GM12874 (cell line): ENCODE results near the gene CPNE9.

Experiments
- TF ChIP-seq, protein P1 (sequence below): IDR thresholded peaks from 2 replicates; pipeline ENCODE4 v1.5.1; 2011; ENCODE audit warnings: low read depth, mild to moderate bottlenecking, control low read depth, low read length, moderate library complexity; ENCODE audit not compliant: insufficient read depth

CPNE9 gene

DNA sequence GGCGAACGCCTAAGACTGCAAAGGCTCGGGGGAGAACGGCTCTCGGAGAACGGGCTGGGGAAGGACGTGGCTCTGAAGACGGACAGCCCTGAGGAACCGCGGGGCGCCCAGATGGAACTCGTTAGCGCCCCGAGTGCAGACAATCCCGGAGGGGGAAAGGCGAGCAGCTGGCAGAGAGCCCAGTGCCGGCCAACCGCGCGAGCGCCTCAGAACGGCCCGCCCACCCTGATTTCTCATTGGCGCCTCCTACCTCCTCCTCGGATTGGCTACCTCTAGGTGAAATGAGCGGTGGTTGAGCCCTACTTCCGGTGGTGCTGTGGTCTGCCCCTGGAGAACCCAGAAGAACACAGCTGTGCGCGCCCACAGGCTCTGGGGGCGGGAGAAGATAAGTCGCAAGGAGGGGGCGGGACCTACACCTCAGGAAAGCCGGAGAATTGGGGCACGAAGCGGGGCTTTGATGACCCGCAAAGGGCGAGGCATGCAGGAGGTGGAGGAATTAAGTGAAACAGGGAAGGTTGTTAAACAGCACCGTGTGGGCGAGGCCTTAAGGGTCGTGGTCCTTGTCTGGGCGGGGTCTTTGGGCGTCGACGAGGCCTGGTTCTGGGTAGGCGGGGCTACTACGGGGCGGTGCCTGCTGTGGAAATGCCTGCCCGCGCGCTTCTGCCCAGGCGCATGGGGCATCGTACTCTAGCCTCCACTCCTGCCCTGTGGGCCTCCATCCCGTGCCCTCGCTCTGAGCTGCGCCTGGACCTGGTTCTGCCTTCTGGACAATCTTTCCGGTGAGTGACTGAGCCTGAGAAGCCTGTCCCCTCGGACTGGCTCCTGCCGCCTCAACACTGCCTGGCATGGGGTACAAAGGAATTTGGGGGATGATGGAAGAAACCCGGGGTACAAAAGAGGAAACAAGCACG lies 46.3 kb downstream of the CPNE9 start, which contains the start of gene OGG1:
OGG1 (plus strand) TSS at position 308 of the 911 bp plus-strand sequence; CDS start at position 643, 335 bp downstream.
- TF ChIP-seq, protein P1, sequence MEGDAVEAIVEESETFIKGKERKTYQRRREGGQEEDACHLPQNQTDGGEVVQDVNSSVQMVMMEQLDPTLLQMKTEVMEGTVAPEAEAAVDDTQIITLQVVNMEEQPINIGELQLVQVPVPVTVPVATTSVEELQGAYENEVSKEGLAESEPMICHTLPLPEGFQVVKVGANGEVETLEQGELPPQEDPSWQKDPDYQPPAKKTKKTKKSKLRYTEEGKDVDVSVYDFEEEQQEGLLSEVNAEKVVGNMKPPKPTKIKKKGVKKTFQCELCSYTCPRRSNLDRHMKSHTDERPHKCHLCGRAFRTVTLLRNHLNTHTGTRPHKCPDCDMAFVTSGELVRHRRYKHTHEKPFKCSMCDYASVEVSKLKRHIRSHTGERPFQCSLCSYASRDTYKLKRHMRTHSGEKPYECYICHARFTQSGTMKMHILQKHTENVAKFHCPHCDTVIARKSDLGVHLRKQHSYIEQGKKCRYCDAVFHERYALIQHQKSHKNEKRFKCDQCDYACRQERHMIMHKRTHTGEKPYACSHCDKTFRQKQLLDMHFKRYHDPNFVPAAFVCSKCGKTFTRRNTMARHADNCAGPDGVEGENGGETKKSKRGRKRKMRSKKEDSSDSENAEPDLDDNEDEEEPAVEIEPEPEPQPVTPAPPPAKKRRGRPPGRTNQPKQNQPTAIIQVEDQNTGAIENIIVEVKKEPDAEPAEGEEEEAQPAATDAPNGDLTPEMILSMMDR: no peak

DNA sequence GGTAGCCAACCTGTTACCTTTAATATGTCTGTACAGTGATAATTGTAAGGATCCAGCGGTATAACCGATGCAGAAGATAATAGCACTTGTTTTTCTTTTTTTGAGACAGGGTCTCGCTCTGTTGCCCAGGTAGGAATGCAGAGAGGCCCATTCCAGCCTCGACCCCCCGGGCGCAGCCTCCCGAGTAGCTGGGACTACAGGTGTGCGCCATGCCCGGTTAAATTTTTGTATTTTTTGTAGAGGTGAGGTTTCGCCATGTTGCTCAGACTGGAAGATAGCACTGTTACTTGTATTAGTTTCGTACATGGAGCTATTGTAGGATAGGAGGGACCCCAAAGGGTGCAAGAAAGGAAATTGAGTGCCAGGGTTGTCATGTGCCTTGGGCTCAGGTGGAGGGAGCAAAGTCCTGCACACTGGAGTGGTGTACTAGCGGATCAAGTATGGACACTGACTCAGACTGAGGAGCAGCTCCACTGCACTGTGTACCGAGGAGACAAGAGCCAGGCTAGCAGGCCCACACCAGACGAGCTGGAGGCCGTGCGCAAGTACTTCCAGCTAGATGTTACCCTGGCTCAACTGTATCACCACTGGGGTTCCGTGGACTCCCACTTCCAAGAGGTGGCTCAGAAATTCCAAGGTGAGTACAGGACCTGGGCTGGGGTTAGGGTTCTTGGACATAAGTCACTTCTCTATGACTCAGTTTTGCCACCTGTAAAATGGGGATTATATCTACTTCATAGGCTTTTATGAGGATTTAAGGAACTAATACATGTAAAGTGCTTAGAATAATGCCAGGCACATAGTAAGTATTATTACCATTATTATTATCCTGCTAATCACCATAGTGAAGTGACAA lies 47.2 kb downstream of the CPNE9 start:
- TF ChIP-seq, protein P1: no peak

DNA sequence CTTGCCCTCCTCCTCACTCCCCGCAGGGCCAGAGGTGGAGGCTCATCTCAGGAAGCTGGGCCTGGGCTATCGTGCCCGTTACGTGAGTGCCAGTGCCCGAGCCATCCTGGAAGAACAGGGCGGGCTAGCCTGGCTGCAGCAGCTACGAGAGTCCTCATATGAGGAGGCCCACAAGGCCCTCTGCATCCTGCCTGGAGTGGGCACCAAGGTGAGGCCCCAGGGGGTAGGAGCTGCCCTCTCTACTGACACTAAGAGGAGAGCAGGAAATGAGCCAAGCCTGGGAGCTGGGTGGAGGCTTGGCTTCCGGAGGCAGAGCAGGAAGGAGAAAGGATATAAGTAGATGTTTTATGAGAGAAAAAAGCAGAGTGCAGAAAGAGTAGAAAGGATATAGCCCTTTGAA lies 51.0 kb downstream of the CPNE9 start:
- TF ChIP-seq, protein P1: no peak

DNA sequence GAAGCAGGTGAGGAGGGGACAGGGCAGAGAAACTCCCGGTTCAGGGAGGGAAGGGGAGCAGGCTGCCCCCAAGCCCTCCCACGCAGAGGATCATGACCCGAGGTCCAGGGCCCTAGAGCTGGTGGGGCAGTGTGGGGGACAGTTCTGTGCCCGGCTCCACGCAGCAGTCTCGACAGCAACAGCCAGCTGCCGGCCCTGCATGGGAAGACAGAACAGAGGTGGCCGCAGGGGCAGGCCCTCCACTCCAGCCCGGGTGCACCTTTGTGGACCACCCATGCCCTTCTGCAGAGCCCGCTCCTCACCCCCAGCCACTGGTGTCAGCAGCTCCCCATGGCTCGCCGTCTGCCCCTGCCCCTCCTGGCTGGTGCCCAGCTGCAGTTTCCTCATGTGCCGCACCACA lies 53.8 kb downstream of the CPNE9 start:
- TF ChIP-seq, protein P1: no peak

DNA sequence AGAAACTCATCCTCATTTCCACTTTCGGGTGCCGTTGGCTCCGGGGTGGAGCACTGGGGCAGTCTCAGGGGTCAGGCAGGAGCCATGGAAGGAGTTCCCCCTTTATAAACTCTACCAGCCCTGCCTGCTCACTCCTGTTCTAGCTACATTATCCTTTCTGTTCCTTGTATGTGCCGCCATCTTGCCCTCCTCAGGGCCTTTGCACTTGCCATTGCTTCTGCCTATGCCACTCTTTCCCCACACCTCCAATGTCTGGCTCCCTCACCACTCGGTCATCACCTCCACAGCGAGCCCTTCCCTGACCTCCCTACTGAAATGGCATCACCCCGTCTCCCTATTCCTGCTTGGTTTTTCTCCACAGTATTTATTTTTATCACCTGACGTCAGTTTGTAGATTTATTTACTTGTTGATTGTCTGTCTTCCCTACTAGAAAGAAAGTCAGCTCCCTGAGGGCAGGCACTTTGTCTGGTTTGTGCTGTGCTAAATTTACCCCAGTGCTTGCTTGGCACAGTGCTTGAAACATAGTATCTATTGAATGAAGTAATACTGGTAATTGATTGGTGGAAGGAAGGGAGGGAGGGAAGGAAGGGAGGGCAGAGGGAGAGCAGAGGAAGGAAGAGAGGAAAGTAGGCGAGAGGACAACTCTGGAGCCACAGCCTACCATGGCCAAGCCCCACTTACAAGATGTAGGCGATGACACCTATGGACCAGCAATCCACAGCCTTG lies 57.3 kb downstream of the CPNE9 start:
- TF ChIP-seq, protein P1: no peak

DNA sequence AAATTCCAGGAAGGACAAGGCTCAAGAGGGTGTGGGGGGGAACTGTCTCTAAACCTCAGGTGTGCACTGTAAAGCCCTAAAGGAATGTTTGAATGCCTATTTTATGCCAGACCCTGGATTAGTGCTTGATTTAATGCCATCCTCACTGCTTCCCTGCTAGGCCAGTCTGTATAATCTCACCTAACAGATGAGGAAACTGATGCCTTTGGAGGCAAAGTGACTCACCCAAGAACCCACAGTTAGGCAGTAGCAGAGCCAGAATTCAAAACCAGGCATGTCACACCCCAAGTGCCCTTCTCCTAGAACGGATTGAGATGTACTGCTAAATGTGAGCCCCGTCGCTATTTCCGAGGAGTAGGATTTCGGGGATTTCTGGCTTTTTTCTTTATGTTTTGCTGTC lies 58.3 kb downstream of the CPNE9 start:
- TF ChIP-seq, protein P1: no peak
